IMR-90 (cell line): ENCODE measurements around the gene MGAT5. TPM values are rescaled to one million over a fixed set of nuclear protein-coding genes. Genes with fewer than 3 reads are reported as not detected.

Experiments
- ATAC-seq: fragments of 200-7000 bp; cut with Tn5 transposase; 2 replicates; pipeline ENCODE4 v1.9.1; 2020; ENCODE audit warnings: low read depth, mild to moderate bottlenecking, moderate library complexity
- BruUV-seq: library from RNA; stranded (reverse); fragments of 400-500 nt; replicated peaks from 2 replicates; lab custom pipeline; 2021; lab: Mats Ljungman, UMichigan
- CTCF ChIA-PET: fragments of 300-600 bp; formaldehyde crosslinking; extraction: SDS; loops from one replicate; lab custom pipeline; 2021; ENCODE audit warnings: antibody characterized with exemption; lab: Yijun Ruan, JAX
- POLR2A ChIA-PET: fragments of 300-600 bp; sonication (Branson Sonifier 250); formaldehyde crosslinking; loops from one replicate; lab custom pipeline; 2022; ENCODE audit warnings: antibody characterized with exemption; ENCODE audit not compliant: unreplicated experiment; lab: Charles Lee
- DNase-seq: peaks from one replicate; pipeline ENCODE4 v3.0.0; 2013
- H2AFZ ChIP-seq: replicated peaks from 2 replicates; pipeline ENCODE3; 2013; ENCODE audit warnings: low read length, mild to moderate bottlenecking; ENCODE audit not compliant: poor library complexity
- H2AK5ac ChIP-seq: 2 replicates; pipeline ENCODE4 v1.6.1; 2013; ENCODE audit warnings: low read depth, low read length, inconsistent platforms
- H2AK9ac ChIP-seq: replicated peaks from 2 replicates; pipeline ENCODE3; 2013; ENCODE audit warnings: mild to moderate bottlenecking, low read depth, low read length, moderate library complexity; ENCODE audit not compliant: poor library complexity
- H2BK120ac ChIP-seq: 2 replicates; pipeline ENCODE4 v1.6.1; 2013; ENCODE audit warnings: low read depth, low read length, inconsistent platforms
- H2BK15ac ChIP-seq: 3 replicates; pipeline ENCODE4 v1.6.1; 2013; ENCODE audit warnings: low read depth, low read length, inconsistent platforms
- H2BK20ac ChIP-seq: 2 replicates; pipeline ENCODE4 v1.6.1; 2013; ENCODE audit warnings: low read depth, mild to moderate bottlenecking, inconsistent platforms, low read length, moderate library complexity
- H2BK5ac ChIP-seq: 2 replicates; pipeline ENCODE4 v1.6.1; 2013; ENCODE audit warnings: mild to moderate bottlenecking, low read depth, low read length, inconsistent platforms; ENCODE audit not compliant: poor library complexity, severe bottlenecking
- H3K14ac ChIP-seq: replicated peaks from 2 replicates; pipeline ENCODE4 v1.6.1; 2013; ENCODE audit warnings: low read depth, low read length, inconsistent platforms
- H3K18ac ChIP-seq: 2 replicates; pipeline ENCODE4 v1.6.1; 2013; ENCODE audit warnings: low read depth, low read length, control low read depth
- H3K23ac ChIP-seq: 2 replicates; pipeline ENCODE4 v1.6.1; 2013; ENCODE audit warnings: low read depth, low read length, inconsistent platforms
- H3K27ac ChIP-seq: 2 replicates; pipeline ENCODE4 v1.5.1; 2013; ENCODE audit warnings: mild to moderate bottlenecking, control low read depth, low read length; ENCODE audit not compliant: insufficient read depth
- H3K27me3 ChIP-seq: 2 replicates; pipeline ENCODE4 v1.6.1; 2013; ENCODE audit warnings: low read length; ENCODE audit not compliant: control insufficient read depth, insufficient read depth
- H3K36me3 ChIP-seq: 2 replicates; pipeline ENCODE4 v1.6.1; 2013; ENCODE audit warnings: low read length, mixed read lengths; ENCODE audit not compliant: control insufficient read depth, insufficient read depth
- H3K4ac ChIP-seq: 2 replicates; pipeline ENCODE4 v1.6.1; 2013; ENCODE audit warnings: low read depth, low read length, inconsistent platforms
- H3K4me1 ChIP-seq: 2 replicates; pipeline ENCODE4 v1.6.1; 2013; ENCODE audit warnings: low read length, mixed read lengths; ENCODE audit not compliant: control insufficient read depth, insufficient read depth
- H3K4me2 ChIP-seq: 2 replicates; pipeline ENCODE4 v1.6.1; 2013; ENCODE audit warnings: low read depth, mild to moderate bottlenecking, control low read depth, low read length, moderate library complexity
- H3K4me3 ChIP-seq: 2 replicates; pipeline ENCODE4 v1.5.1; 2013; ENCODE audit warnings: low read depth, mild to moderate bottlenecking, control low read depth, low read length, moderate library complexity; ENCODE audit not compliant: insufficient read depth
- H3K56ac ChIP-seq: 2 replicates; pipeline ENCODE4 v1.6.1; 2013; ENCODE audit warnings: low read length, inconsistent platforms; ENCODE audit not compliant: insufficient read depth; ENCODE audit errors: extremely low read depth
- H3K79me1 ChIP-seq, 2 experiments: 2 replicates each; pipeline ENCODE4 v1.6.1; 2013; ENCODE audit warnings: low read length in 2 of 2, inconsistent platforms in 1 of 2, low read depth in 1 of 2
- H3K9ac ChIP-seq: 2 replicates; pipeline ENCODE4 v1.6.1; 2013; ENCODE audit warnings: low read depth, low read length, control low read depth
- H3K9me1 ChIP-seq: 2 replicates; pipeline ENCODE4 v1.6.1; 2013; ENCODE audit warnings: low read length, inconsistent platforms; ENCODE audit not compliant: insufficient read depth
- H3K9me3 ChIP-seq: 2 replicates; pipeline ENCODE4 v1.6.1; 2013; ENCODE audit warnings: low read length; ENCODE audit not compliant: control insufficient read depth, insufficient read depth
- H4K20me1 ChIP-seq: 2 replicates; pipeline ENCODE4 v1.6.1; 2013; ENCODE audit warnings: low read length, inconsistent platforms; ENCODE audit not compliant: insufficient read depth
- H4K5ac ChIP-seq: 2 replicates; pipeline ENCODE4 v1.6.1; 2013; ENCODE audit warnings: mild to moderate bottlenecking, low read depth, low read length, control low read depth
- H4K8ac ChIP-seq, 2 experiments: 2 replicates each; pipeline ENCODE4 v1.6.1; 2013; ENCODE audit warnings: low read depth in 2 of 2, low read length in 2 of 2, control low read depth in 1 of 2, inconsistent platforms in 1 of 2
- H4K91ac ChIP-seq: 2 replicates; pipeline ENCODE4 v1.6.1; 2013; ENCODE audit warnings: low read depth, low read length, inconsistent platforms; ENCODE audit not compliant: insufficient read depth
- BHLHE40 ChIP-seq: fragments of 150-350 bp; IDR thresholded peaks from 2 replicates; pipeline ENCODE4 v1.6.1; 2016; ENCODE audit warnings: mild to moderate bottlenecking, low read depth, low read length
- CHD1 ChIP-seq: IDR thresholded peaks from 2 replicates; pipeline ENCODE4 v1.6.1; 2012; ENCODE audit warnings: low read depth, low read length, improper control_type of control experiment
- ELK1 ChIP-seq: fragments of 150-350 bp; IDR thresholded peaks from 2 replicates; pipeline ENCODE4 v1.6.1; 2016; ENCODE audit warnings: low read depth, mild to moderate bottlenecking, low read length, moderate library complexity, borderline replicate concordance
- FOS ChIP-seq: fragments of 150-350 bp; IDR thresholded peaks from 2 replicates; pipeline ENCODE4 v1.6.1; 2016; ENCODE audit warnings: low read depth, low read length
- MAFK ChIP-seq: IDR thresholded peaks from 2 replicates; pipeline ENCODE4 v1.6.1; 2012; ENCODE audit warnings: low read depth, low read length, improper control_type of control experiment
- MAZ ChIP-seq: IDR thresholded peaks from 2 replicates; pipeline ENCODE4 v1.6.1; 2012; ENCODE audit warnings: low read depth, mild to moderate bottlenecking, low read length, improper control_type of control experiment, moderate library complexity, borderline replicate concordance
- MXI1 ChIP-seq: IDR thresholded peaks from 2 replicates; pipeline ENCODE4 v1.6.1; 2012; ENCODE audit warnings: low read depth, mild to moderate bottlenecking, low read length, moderate library complexity, borderline replicate concordance
- NFE2L2 ChIP-seq: fragments of 150-350 bp; IDR thresholded peaks from 2 replicates; pipeline ENCODE4 v1.6.1; 2016; ENCODE audit warnings: low read depth, mild to moderate bottlenecking, low read length
- RCOR1 ChIP-seq: IDR thresholded peaks from 2 replicates; pipeline ENCODE4 v1.6.1; 2012; ENCODE audit warnings: mild to moderate bottlenecking, low read length, improper control_type of control experiment; ENCODE audit not compliant: insufficient replicate concordance
- RFX5 ChIP-seq: IDR thresholded peaks from 2 replicates; pipeline ENCODE4 v1.8.0; 2012; ENCODE audit warnings: low read depth, mild to moderate bottlenecking, low read length, moderate library complexity
- SMC3 ChIP-seq: fragments of 150-350 bp; IDR thresholded peaks from 2 replicates; pipeline ENCODE4 v1.6.1; 2016; ENCODE audit warnings: low read depth, mild to moderate bottlenecking, antibody characterized with exemption, low read length, moderate library complexity
- USF2 ChIP-seq: fragments of 150-350 bp; IDR thresholded peaks from 2 replicates; pipeline ENCODE4 v1.6.1; 2017; ENCODE audit warnings: mild to moderate bottlenecking, antibody characterized with exemption, low read length, low read depth
- WGBS, 2 experiments: methylation state at CpG; one replicate each; pipeline versions ENCODE4 v1.1.5 to v1.1.7; 2013; ENCODE audit warnings: missing lambda C conversion rate in 2 of 2; ENCODE audit not compliant: insufficient read length in 1 of 2; ENCODE audit errors: extremely low coverage in 2 of 2; 5-methylcytosine and 5-hydroxymethylcytosine counted together
- dilution Hi-C: fragments of 300-500 bp; cut with HindIII; formaldehyde crosslinking; loops from one replicate; pipeline ENCODE4 v1.14.3; 2018; ENCODE audit warnings: low sequenced_read_pairs; ENCODE audit not compliant: unreplicated experiment
- in situ Hi-C: fragments of 300-500 bp; cut with MboI; formaldehyde crosslinking; loops from 3 replicates; pipeline ENCODE4 v1.14.3; 2019; ENCODE audit warnings: low sequenced_read_pairs, inconsistent platforms, mixed read lengths
- intact Hi-C: fragments of 100-400 bp; cut with micrococcal nuclease; formaldehyde crosslinking; loops from 2 replicates; pipeline ENCODE4 v1.10.0; 2022
- polyA plus RNA-seq, 3 experiments: library from polyadenylated mRNA; depleted of rRNA; stranded (reverse); fragments of >200 nt; gene quantifications; 2 replicates each; pipeline ENCODE4 v1.2.3, GENCODE V29; 2012; ENCODE audit warnings: low replicate concordance in 1 of 3
- total RNA-seq: library from RNA; depleted of rRNA; stranded (reverse); fragments of >200 nt; gene quantifications from 2 replicates; pipeline ENCODE4 v1.2.3, GENCODE V29; 2012
- TF ChIP-seq, protein P1 (sequence below): conservative IDR thresholded peaks from 2 replicates; pipeline ENCODE4 v1.5.1; 2012; ENCODE audit warnings: mild to moderate bottlenecking, low read depth, low read length, improper control_type of control experiment

MGAT5 gene
- total and polyA plus RNA-seq, 2 of the 4 experiments (the other 2 are of a cell fraction), result 22.9 to 59.9 TPM

DNA sequence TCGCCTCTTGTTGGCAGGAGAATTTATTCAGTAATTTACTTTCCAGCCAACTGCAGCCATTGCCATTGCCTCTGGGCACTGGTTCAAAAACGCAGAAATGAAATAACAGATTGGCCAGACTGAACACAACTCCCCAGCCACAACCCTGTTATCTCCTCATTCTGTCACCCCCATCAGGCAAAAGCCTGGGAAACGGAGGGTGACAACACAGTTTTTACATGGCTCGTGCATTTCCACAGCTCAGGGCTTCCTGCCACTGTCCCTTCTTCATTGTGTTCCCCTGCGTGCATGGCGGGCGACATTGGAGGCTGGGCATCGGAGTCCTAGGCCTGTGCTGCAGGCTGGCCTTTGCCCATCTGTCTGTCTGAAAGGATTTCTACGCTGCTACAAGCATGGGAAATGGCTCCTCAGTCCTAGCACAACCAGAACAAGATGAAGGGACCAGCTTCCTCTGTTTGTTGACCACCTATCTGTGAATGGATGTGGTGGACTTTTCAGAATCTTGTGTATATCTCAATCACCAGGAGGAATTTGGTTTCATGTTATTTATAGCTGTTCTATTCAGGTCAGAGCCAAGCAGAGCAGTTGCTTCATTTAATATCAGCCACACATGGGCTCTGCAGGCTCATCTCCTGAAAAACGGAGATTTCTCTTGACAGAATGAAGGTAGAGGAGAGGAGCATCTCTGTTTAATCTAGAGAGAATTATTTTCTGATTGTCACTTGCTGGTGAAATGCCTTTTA lies 107.0 kb downstream of the MGAT5 start (continued):
- no peak for TF ChIP-seq BHLHE40

GRCh38 chr2:134361648-134362047 lies 107.8 kb downstream of the MGAT5 start:
- H3K9me1 ChIP-seq, result peaks cover 10% of the 10 kb centered on the region
- H3K9me3 ChIP-seq, result no peaks in the 10 kb centered on the region
- no peak overlapping the region for H3K4me3 ChIP-seq
- no peak overlapping the region for H4K5ac ChIP-seq
- ATAC-seq (no peak), DNase-seq (no peak)
- no peak overlapping the region for H3K23ac ChIP-seq
- H3K56ac ChIP-seq, result no peak overlapping the region
- peaks cover 33% of the 10 kb centered on the region for H3K36me3 ChIP-seq
- no peak overlapping the region for H2AK9ac ChIP-seq
- H3K18ac ChIP-seq, result no peak overlapping the region
- in situ Hi-C loops (no loop called here), intact Hi-C loops (no loop called here), dilution Hi-C loops (no loop called here)
- H3K27me3 ChIP-seq, result no peaks in the 10 kb centered on the region
- no peak overlapping the region for H4K91ac ChIP-seq
- H2AK5ac ChIP-seq, result no peak overlapping the region
- H3K79me1 ChIP-seq, result peaks cover 0 to 5% of the 10 kb centered on the region in 2 experiments; a peak in 1 of 4 replicates
- H3K27ac ChIP-seq, result no peak overlapping the region
- no peak overlapping the region for H3K14ac ChIP-seq
- no peak overlapping the region for H4K8ac ChIP-seq
- BruUV-seq, result no TSS peak
- H2AFZ ChIP-seq, result no peak overlapping the region
- no peak overlapping the region for H3K9ac ChIP-seq
- H3K4ac ChIP-seq, result no peak overlapping the region
- H4K20me1 ChIP-seq, result no peaks in the 10 kb centered on the region
- H2BK120ac ChIP-seq, result no peak overlapping the region
- H2BK5ac ChIP-seq, result no peak overlapping the region
- no peak overlapping the region for H3K4me2 ChIP-seq
- H2BK20ac ChIP-seq, result no peak overlapping the region
- ChIA-PET POLR2A (no interaction called here), CTCF (no interaction called here)
- no peak overlapping the region for H2BK15ac ChIP-seq
- no CpG with 5 or more reads among the region's 1 CpG for WGBS, 2 experiments
- peaks cover 8% of the 10 kb centered on the region for H3K4me1 ChIP-seq
- TF ChIP-seq RFX5, result no peak
- TF ChIP-seq BHLHE40, result no peak
- TF ChIP-seq CHD1, result no peak
- TF ChIP-seq SMC3, result no peak
- TF ChIP-seq FOS, result no peak
- TF ChIP-seq MAFK, result no peak
- TF ChIP-seq USF2, result no peak
- no peak for TF ChIP-seq NFE2L2
- TF ChIP-seq RCOR1, result no peak
- no peak for TF ChIP-seq MAZ
- TF ChIP-seq MXI1, result no peak
- TF ChIP-seq ELK1, result no peak
- TF ChIP-seq, protein P1, sequence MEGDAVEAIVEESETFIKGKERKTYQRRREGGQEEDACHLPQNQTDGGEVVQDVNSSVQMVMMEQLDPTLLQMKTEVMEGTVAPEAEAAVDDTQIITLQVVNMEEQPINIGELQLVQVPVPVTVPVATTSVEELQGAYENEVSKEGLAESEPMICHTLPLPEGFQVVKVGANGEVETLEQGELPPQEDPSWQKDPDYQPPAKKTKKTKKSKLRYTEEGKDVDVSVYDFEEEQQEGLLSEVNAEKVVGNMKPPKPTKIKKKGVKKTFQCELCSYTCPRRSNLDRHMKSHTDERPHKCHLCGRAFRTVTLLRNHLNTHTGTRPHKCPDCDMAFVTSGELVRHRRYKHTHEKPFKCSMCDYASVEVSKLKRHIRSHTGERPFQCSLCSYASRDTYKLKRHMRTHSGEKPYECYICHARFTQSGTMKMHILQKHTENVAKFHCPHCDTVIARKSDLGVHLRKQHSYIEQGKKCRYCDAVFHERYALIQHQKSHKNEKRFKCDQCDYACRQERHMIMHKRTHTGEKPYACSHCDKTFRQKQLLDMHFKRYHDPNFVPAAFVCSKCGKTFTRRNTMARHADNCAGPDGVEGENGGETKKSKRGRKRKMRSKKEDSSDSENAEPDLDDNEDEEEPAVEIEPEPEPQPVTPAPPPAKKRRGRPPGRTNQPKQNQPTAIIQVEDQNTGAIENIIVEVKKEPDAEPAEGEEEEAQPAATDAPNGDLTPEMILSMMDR, result no peak
